ENCODE results near the gene SLC4A4. TPM values are rescaled to one million over a fixed set of nuclear protein-coding genes. Genes with fewer than 3 reads are reported as not detected.

SLC4A4 gene
- total RNA-seq, 6 experiments from 2014 or later, result 19.1 to 29.8 (median 25.0) TPM

GRCh38 chr4:71545168-71545567 lies 206.3 kb downstream of the SLC4A4 start:
- no peak for TF ChIP-seq CTCF (IDR thresholded peaks at IDR 0.05)
- peaks cover 32% of the 10 kb centered on the region for H3K4me1 Mint-ChIP-seq (ENCODE audit: low read depth)
- H3K36me3 Mint-ChIP-seq (ENCODE audit: low read depth), result peaks cover 41% of the 10 kb centered on the region
- H3K9me3 Mint-ChIP-seq, result no peaks in the 10 kb centered on the region
- no peaks in the 10 kb centered on the region for H3K27me3 Mint-ChIP-seq (ENCODE audit: insufficient read depth)
- DNase-seq, result peak; percentile 64
- H3K27ac Mint-ChIP-seq, result no peak overlapping the region; the same call in 1 of the 2 replicates
- no peak overlapping the region for H3K4me3 Mint-ChIP-seq

GRCh38 chr4:71549516-71550160 lies 210.8 kb downstream of the SLC4A4 start:
- Mint-ChIP-seq H3K9me3 (no peaks in the 10 kb centered on the region), H3K36me3 (ENCODE audit: low read depth) (peaks cover 19% of the 10 kb centered on the region), H3K4me3 (no peak overlapping the region), H3K27me3 (ENCODE audit: insufficient read depth) (no peaks in the 10 kb centered on the region), H3K4me1 (ENCODE audit: low read depth) (peaks cover 38% of the 10 kb centered on the region), H3K27ac (peak overlapping the region; percentile 60)
- no peak for TF ChIP-seq CTCF (IDR thresholded peaks at IDR 0.05)
- no peak for DNase-seq

GRCh38 chr4:71550220-71551165 lies 211.7 kb downstream of the SLC4A4 start:
- DNase-seq, result peak; percentile 82
- Mint-ChIP-seq H3K27me3 (ENCODE audit: insufficient read depth) (no peaks in the 10 kb centered on the region), H3K27ac (peak overlapping the region; percentile 60), H3K9me3 (no peaks in the 10 kb centered on the region), H3K36me3 (ENCODE audit: low read depth) (peaks cover 12% of the 10 kb centered on the region), H3K4me3 (peak overlapping the region; percentile 51), H3K4me1 (ENCODE audit: low read depth) (peaks cover 31% of the 10 kb centered on the region)
- peak; percentile 58 for TF ChIP-seq CTCF (IDR thresholded peaks at IDR 0.05)

GRCh38 chr4:71553605-71554004 lies 214.8 kb downstream of the SLC4A4 start:
- DNase-seq, result peak; percentile 46
- H3K4me1 Mint-ChIP-seq (ENCODE audit: low read depth), result peaks cover 31% of the 10 kb centered on the region

GRCh38 chr4:71554025-71554424 lies 215.2 kb downstream of the SLC4A4 start:
- no peak overlapping the region for H3K27ac Mint-ChIP-seq
- DNase-seq, result no peak
- H3K36me3 Mint-ChIP-seq (ENCODE audit: low read depth), result peaks cover 7% of the 10 kb centered on the region
- no peak for TF ChIP-seq CTCF (IDR thresholded peaks at IDR 0.05)
- no peaks in the 10 kb centered on the region for H3K9me3 Mint-ChIP-seq
- H3K4me3 Mint-ChIP-seq, result no peak overlapping the region
- no peaks in the 10 kb centered on the region for H3K27me3 Mint-ChIP-seq (ENCODE audit: insufficient read depth)
- peaks cover 29% of the 10 kb centered on the region for H3K4me1 Mint-ChIP-seq (ENCODE audit: low read depth)

More at GRCh38 chr4:71553605-71554004, 214.8 kb downstream of the SLC4A4 start:
- peaks cover 7% of the 10 kb centered on the region for H3K36me3 Mint-ChIP-seq (ENCODE audit: low read depth)
- TF ChIP-seq CTCF (IDR thresholded peaks at IDR 0.05), result peak; percentile 81
- no peaks in the 10 kb centered on the region for H3K9me3 Mint-ChIP-seq
- no peak overlapping the region for H3K4me3 Mint-ChIP-seq
- H3K27ac Mint-ChIP-seq, result no peak overlapping the region
- H3K27me3 Mint-ChIP-seq (ENCODE audit: insufficient read depth), result no peaks in the 10 kb centered on the region

Data from HFFc6 (cell line).